ENCODE data around the gene AKT3. TPM values are rescaled to one million over a fixed set of nuclear protein-coding genes. Genes with fewer than 3 reads are reported as not detected.

The AKT3 gene
- total and polyA plus RNA-seq, 8 donors = 4.2 to 24.1 (median 11.6) TPM

DNA sequence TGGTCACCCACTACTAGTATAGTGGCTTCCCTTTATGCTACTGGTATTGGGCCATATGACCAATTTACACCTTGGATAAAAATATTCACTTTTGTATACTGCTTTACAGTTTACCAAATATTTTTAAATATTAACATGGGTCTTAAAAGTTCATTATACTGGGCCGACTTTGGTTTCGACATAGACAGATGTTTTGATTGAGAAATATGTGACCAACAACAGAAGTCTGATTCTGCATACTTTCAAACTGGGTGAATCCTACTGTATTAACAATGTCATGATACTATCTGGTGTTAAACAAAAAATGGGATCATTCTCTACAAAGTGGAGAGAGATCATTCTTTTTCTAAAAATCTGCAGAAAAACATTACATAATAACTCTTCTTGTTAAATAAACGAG lies 134.8 kb downstream of the AKT3 start:
- TF ChIP-seq, protein P1, sequence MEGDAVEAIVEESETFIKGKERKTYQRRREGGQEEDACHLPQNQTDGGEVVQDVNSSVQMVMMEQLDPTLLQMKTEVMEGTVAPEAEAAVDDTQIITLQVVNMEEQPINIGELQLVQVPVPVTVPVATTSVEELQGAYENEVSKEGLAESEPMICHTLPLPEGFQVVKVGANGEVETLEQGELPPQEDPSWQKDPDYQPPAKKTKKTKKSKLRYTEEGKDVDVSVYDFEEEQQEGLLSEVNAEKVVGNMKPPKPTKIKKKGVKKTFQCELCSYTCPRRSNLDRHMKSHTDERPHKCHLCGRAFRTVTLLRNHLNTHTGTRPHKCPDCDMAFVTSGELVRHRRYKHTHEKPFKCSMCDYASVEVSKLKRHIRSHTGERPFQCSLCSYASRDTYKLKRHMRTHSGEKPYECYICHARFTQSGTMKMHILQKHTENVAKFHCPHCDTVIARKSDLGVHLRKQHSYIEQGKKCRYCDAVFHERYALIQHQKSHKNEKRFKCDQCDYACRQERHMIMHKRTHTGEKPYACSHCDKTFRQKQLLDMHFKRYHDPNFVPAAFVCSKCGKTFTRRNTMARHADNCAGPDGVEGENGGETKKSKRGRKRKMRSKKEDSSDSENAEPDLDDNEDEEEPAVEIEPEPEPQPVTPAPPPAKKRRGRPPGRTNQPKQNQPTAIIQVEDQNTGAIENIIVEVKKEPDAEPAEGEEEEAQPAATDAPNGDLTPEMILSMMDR (IDR thresholded peaks at IDR 0.05) = no peak

DNA sequence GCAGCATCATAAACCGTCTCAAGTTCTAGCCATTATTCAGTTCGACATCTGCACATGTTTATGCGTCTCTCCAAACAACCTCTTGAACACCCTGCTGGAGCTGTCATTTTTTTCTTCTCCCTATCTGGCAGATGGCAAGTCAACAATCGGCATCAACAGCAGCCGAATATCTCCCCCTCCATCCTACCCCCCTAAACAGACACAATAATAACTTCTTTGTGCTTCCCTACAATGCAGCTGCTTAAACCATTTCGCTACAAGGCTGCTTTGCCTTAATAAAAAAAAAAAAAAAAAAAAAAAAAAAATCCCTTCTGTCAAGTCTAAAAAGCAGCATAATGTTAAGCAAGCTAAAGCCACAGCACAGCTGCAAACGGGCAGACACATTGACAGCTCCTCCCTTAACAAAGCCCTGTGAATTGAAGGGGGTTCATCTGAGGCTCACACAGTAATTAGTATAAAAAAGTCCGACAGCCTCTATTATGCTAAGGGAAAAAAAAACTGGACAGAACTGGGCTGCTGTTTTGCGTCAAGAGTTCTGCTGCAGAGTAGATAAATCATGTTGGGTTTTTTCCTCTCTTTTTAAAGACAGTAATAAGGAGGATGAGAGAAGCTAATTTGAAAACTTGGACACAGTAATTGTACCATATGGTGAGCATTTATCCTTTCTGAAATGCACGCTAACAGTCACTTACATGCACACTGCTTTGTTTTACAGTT lies 136.4 kb downstream of the AKT3 start:
- peaks cover 0 to 7% (median 0%) of the 10 kb centered on the region in 3 donors for H3K4me1 ChIP-seq
- H3K27me3 ChIP-seq = no peaks in the 10 kb centered on the region
- H3K36me3 ChIP-seq = no peaks in the 10 kb centered on the region
- intact Hi-C loops (cut with DNase I) = no loop called here
- TF ChIP-seq, protein P1 (IDR thresholded peaks at IDR 0.05) = no peak
- H3K4me3 ChIP-seq = no peak overlapping the region
- DNase-seq (no peak), FAIRE-seq (no peak), ATAC-seq (peak in 3 of 4 donors; percentile 44 to 62 (median 54))
- WGBS, 2 donors = 31% methylated on average over 10 of the region's 10 CpGs
- H3K27ac ChIP-seq = no peak overlapping the region
- H3K9me3 ChIP-seq = no peaks in the 10 kb centered on the region

More for the DNA sequence above, 134.8 kb downstream of the AKT3 start:
- no peak for FAIRE-seq
- DNase-seq = no peak
- H3K36me3 ChIP-seq = no peaks in the 10 kb centered on the region
- no peak overlapping the region for H3K4me3 ChIP-seq
- no peaks in the 10 kb centered on the region for H3K27me3 ChIP-seq
- ATAC-seq = no peak
- H3K4me1 ChIP-seq = peaks cover 0 to 7% (median 0%) of the 10 kb centered on the region in 3 donors
- intact Hi-C loops (cut with DNase I) = no loop called here
- no peaks in the 10 kb centered on the region for H3K9me3 ChIP-seq
- no peak overlapping the region for H3K27ac ChIP-seq
- WGBS, 2 donors = 60 to 73% methylated on average over 3 of the region's 3 CpGs

DNA sequence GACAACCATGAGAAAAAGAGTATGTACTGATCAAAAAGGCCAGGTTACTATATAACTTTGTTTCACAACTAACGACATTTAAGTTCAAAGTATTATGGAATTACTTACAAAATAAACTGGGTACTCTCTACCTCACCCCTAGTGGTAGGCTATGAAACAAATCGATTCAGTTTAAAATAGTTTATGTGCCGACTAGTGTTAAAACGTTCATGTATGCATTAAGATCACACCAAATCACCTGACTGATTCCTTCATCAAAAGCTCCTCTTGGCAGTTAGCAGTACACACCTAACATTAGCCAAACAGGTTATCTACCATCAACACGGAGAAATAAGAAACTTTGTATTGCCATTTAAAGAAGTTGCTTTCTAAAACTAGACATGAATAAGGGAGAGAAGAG lies 137.1 kb downstream of the AKT3 start:
- intact Hi-C loops (cut with DNase I) = no loop called here
- no peaks in the 10 kb centered on the region for H3K27me3 ChIP-seq
- TF ChIP-seq, protein P1 (IDR thresholded peaks at IDR 0.05) = peak in 1 of 4 donors; percentile 13
- FAIRE-seq (no peak), DNase-seq (no peak), ATAC-seq (peak in 2 of 4 donors; percentile 30 to 42)
- no peaks in the 10 kb centered on the region for H3K36me3 ChIP-seq
- WGBS, 2 donors = 10% methylated on average over 5 of the region's 5 CpGs
- peaks cover 0 to 7% (median 0%) of the 10 kb centered on the region in 3 donors for H3K4me1 ChIP-seq
- H3K9me3 ChIP-seq = no peaks in the 10 kb centered on the region
- no peak overlapping the region for H3K4me3 ChIP-seq
- no peak overlapping the region for H3K27ac ChIP-seq

DNA sequence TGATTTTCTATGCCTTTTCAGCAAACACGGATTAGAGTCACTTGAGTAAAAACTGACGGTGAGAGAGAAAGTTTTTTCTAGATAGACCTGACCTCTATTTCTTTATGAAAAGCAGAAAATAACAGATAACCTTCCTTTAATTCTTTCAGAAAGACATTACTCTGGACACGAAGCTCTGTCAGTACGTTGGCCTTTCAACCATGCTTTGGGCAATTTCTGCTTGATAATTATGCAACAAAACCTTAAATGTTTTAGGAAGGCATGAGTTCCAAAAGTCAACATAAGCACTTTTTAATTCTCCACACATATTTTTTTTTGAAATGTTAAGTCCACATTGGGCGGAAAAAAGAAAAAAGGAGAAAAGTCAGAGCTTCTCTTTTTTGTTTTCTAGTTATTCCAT lies 137.8 kb downstream of the AKT3 start:
- Histone ChIP-seq H3K9me3 (no peaks in the 10 kb centered on the region), H3K4me3 (no peak overlapping the region), H3K36me3 (no peaks in the 10 kb centered on the region), H3K27me3 (no peaks in the 10 kb centered on the region), H3K27ac (no peak overlapping the region), H3K4me1 (peaks cover 0 to 7% (median 0%) of the 10 kb centered on the region in 3 donors)
- WGBS, 2 donors = 73 to 87% methylated on average over 5 of the region's 5 CpGs
- intact Hi-C loops (cut with DNase I) = no loop called here
- DNase-seq (no peak), FAIRE-seq (no peak), ATAC-seq (no peak)
- TF ChIP-seq, protein P1 (IDR thresholded peaks at IDR 0.05) = no peak

DNA sequence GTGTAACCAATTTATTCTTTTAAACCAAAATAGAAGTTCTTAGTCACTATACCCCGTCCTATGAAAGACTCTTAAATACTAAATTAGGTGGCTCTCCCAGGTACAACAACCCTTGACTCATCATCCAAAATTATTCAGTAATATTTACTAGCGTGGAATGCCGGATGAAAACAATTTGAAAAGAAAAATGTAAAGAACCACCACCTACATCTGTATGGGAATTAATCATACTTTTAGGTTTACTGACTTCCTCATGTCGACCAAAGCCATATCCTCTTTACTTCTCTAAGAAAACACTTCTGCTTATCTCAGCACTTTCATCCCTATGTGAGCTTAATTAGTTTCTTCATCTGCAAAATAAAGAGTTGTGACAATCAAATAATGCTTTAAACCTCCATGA lies 139.6 kb downstream of the AKT3 start:
- H3K4me1 ChIP-seq = peaks cover 0 to 7% (median 0%) of the 10 kb centered on the region in 3 donors
- TF ChIP-seq, protein P1 (IDR thresholded peaks at IDR 0.05) = no peak
- FAIRE-seq = no peak
- no peak for ATAC-seq
- DNase-seq = no peak
- intact Hi-C loops (cut with DNase I) = no loop called here
- no peak overlapping the region for H3K4me3 ChIP-seq
- H3K27ac ChIP-seq = no peak overlapping the region
- no peaks in the 10 kb centered on the region for H3K27me3 ChIP-seq
- H3K36me3 ChIP-seq = no peaks in the 10 kb centered on the region
- 80 to 87% methylated on average over 4 of the region's 4 CpGs for WGBS, 2 donors
- H3K9me3 ChIP-seq = no peaks in the 10 kb centered on the region

Measured in pancreas (tissue), 10 donors.